ENCODE measurements around the gene KLHL26. TPM values are rescaled to one million over a fixed set of nuclear protein-coding genes. Genes with fewer than 3 reads are reported as not detected.
A peak's percentile ranks its signal among the peaks of the same experiment; 100 is the strongest.

Gene KLHL26
- polyA plus RNA-seq, 1 donor (not counting 4 experiments of a cell fraction or from before 2014, with no cell fraction given), result 0.68 TPM

- Histone ChIP-seq H4K20me1 (ENCODE audit: control insufficient read depth, extremely low read depth, insufficient read depth, low read length) (no peaks in the 10 kb centered on the region), H3K9ac (ENCODE audit: control insufficient read depth, extremely low read depth, insufficient read depth, low read length) (peak overlapping the region; percentile 72), H3K27ac (ENCODE audit: control insufficient read depth, insufficient read depth, low read length) (no peak overlapping the region), H3K9me1 (ENCODE audit: control insufficient read depth, extremely low read depth, insufficient read depth, low read length) (no peaks in the 10 kb centered on the region), H3K9me3 (ENCODE audit: control insufficient read depth, low read depth, low read length) (no peaks in the 10 kb centered on the region), H3K4me2 (ENCODE audit: control insufficient read depth, extremely low read depth, insufficient read depth, low read depth, low read length) (peak overlapping the region; percentile 91), H3K4me3 (ENCODE audit: control insufficient read depth in 2 of 3, extremely low read depth in 1 of 3, insufficient read depth in 2 of 3, low read depth in 1 of 3, low read length in 3 of 3) (peak overlapping the region; percentile 74 to 94 (median 84)), H3K36me3 (ENCODE audit: control insufficient read depth in 2 of 2, extremely low read depth in 1 of 2, insufficient read depth in 2 of 2, low read length in 2 of 2) (peaks cover 5 to 8% of the 10 kb centered on the region in 2 experiments), H3K79me2 (ENCODE audit: control insufficient read depth, insufficient read depth, low read length) (peaks cover 9% of the 10 kb centered on the region), H3K27me3 (ENCODE audit: control insufficient read depth, extremely low read depth, insufficient read depth, low read length) (no peaks in the 10 kb centered on the region), H2AFZ (ENCODE audit: control insufficient read depth, low read length) (peak overlapping the region; percentile 38), H3K4me1 (ENCODE audit: control insufficient read depth, extremely low read depth, insufficient read depth, low read length) (peaks cover 9% of the 10 kb centered on the region)
- TF ChIP-seq CTCF (optimal IDR thresholded peaks at IDR 0.05 in 1 of 3, IDR thresholded peaks at IDR 0.05 in 1 of 3, conservative IDR thresholded peaks at IDR 0.05 in 1 of 3; ENCODE audit: extremely low read depth in 1 of 3, insufficient read depth in 2 of 3, low read length in 3 of 3), result no peak
- no peak for TF ChIP-seq EZH2 (IDR thresholded peaks at IDR 0.05; ENCODE audit: low read length)
- FAIRE-seq, result no peak
- dilution Hi-C loops (cut with MboI; ENCODE audit: extremely low pct_ligation_motif_present, low sequenced_read_pairs), result no loop called here
- DNase-seq (ENCODE audit: low read depth, low spot score), result no peak
Observed at GRCh38 chr19:18587962-18588610, 48.7 kb upstream of the KLHL26 start.

DNA sequence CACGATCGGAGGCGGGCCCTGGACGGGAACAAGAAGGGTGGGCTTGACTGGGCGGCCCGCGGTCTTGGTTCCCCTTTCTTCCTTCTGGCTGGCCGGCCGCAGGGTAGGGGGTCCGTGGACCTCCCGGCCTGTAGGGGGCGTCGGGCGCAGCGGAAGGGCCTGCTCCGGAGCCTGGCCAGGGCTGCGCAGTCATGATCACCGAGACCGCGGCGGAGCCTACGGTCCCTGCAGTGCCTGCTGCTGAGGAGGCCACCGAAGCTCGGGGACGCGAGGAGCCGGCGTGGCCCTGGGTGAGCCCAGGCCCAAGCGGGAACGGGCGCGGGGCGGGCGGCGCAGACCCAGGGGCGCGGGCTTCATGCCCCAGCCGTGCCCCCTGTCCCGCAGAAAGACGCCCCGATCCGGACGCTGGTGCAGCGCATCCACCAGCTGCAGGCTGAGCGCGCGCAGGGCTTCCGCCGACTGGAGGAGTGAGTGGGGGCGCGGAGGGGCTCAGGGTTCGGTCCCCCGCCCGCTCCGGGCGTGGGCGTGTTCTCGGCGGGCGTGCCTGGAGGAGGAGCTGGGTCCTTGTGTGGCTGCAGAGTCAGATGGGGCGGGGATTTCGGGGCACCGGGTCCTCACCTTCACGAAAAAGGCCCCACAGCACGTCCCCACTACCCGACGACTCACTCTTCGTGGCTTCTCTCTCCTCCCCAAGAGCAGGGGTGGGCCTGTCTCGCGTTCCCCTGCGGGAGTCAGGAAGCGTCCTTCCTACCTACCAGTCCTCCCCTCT is 48.0 kb upstream of the KLHL26 start, which contains the start of gene REX1BD:
TSS of gene REX1BD (plus strand) at position 188 of the 769 bp plus-strand sequence. CDS start at position 192, 4 bp downstream.
- peak within 1 kb of the TSS; percentile 72 for H3K9ac ChIP-seq (ENCODE audit: control insufficient read depth, extremely low read depth, insufficient read depth, low read length)
- H3K9me3 ChIP-seq (ENCODE audit: control insufficient read depth, low read depth, low read length), result no peaks in the 10 kb centered on the region
- H2AFZ ChIP-seq (ENCODE audit: control insufficient read depth, low read length), result peak within 1 kb of the TSS; percentile 65
- peak within 1 kb of the TSS; percentile 60 for H3K27ac ChIP-seq (ENCODE audit: control insufficient read depth, insufficient read depth, low read length)
- DNase-seq (ENCODE audit: low read depth, low spot score) (no peak), FAIRE-seq (no peak)
- peaks cover 9% of the 10 kb centered on the region for H3K4me1 ChIP-seq (ENCODE audit: control insufficient read depth, extremely low read depth, insufficient read depth, low read length)
- peak within 1 kb of the TSS; percentile 74 to 94 (median 84) for H3K4me3 ChIP-seq (ENCODE audit: control insufficient read depth in 2 of 3, extremely low read depth in 1 of 3, insufficient read depth in 2 of 3, low read depth in 1 of 3, low read length in 3 of 3)
- H3K36me3 ChIP-seq (ENCODE audit: control insufficient read depth in 2 of 2, extremely low read depth in 1 of 2, insufficient read depth in 2 of 2, low read length in 2 of 2), result peaks cover 5 to 8% of the 10 kb centered on the region in 2 experiments
- no peaks in the 10 kb centered on the region for H3K9me1 ChIP-seq (ENCODE audit: control insufficient read depth, extremely low read depth, insufficient read depth, low read length)
- TF ChIP-seq CTCF (optimal IDR thresholded peaks at IDR 0.05 in 1 of 3, IDR thresholded peaks at IDR 0.05 in 1 of 3, conservative IDR thresholded peaks at IDR 0.05 in 1 of 3; ENCODE audit: extremely low read depth in 1 of 3, insufficient read depth in 2 of 3, low read length in 3 of 3), result peak; percentile 67 to 91 (median 88)
- TF ChIP-seq EZH2 (IDR thresholded peaks at IDR 0.05; ENCODE audit: low read length), result no peak
- peak within 1 kb of the TSS; percentile 91 for H3K4me2 ChIP-seq (ENCODE audit: control insufficient read depth, extremely low read depth, insufficient read depth, low read depth, low read length)
- H3K79me2 ChIP-seq (ENCODE audit: control insufficient read depth, insufficient read depth, low read length), result peaks cover 9% of the 10 kb centered on the region
- no peaks in the 10 kb centered on the region for H3K27me3 ChIP-seq (ENCODE audit: control insufficient read depth, extremely low read depth, insufficient read depth, low read length)
- dilution Hi-C loops (cut with MboI; ENCODE audit: extremely low pct_ligation_motif_present, low sequenced_read_pairs), result no loop called here
- no peaks in the 10 kb centered on the region for H4K20me1 ChIP-seq (ENCODE audit: control insufficient read depth, extremely low read depth, insufficient read depth, low read length)
